GM18868 (cell line): ENCODE data around the gene CYP2E1.
"Not testable (repeated sequence)": the region's sequence is repeated elsewhere in the genome, so short reads cannot be mapped to it uniquely, and the experiment has no call there.

Experiments used
- ATAC-seq: cut with Tn5 transposase; IDR thresholded peaks from one replicate; pipeline ENCODE4 v1.9.1; 2021; ENCODE audit warnings: mild to moderate bottlenecking, moderate library complexity; ENCODE audit not compliant: unreplicated experiment

Gene CYP2E1

DNA sequence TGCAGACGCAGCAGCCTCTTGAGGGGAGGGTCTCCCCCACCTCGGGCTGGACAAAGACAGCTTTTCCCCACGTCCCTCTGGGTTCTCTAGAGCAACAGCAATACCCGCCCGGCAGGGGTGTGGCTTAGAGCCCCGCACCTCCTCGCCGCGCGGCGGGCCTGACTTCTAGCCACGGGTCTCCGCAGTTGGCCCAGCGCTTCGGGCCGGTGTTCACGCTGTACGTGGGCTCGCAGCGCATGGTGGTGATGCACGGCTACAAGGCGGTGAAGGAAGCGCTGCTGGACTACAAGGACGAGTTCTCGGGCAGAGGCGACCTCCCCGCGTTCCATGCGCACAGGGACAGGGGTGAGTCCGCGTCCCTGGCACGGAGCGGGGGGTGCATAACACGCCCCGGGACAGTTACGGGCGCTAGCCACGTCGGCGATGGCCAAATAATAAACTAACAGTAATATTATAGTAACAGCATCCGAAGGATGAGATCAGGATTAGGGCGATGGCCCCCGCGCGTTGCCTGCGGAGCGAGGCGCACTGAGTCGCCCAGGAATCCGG lies 1.2 kb downstream of the CYP2E1 start:
- no peak for ATAC-seq

DNA sequence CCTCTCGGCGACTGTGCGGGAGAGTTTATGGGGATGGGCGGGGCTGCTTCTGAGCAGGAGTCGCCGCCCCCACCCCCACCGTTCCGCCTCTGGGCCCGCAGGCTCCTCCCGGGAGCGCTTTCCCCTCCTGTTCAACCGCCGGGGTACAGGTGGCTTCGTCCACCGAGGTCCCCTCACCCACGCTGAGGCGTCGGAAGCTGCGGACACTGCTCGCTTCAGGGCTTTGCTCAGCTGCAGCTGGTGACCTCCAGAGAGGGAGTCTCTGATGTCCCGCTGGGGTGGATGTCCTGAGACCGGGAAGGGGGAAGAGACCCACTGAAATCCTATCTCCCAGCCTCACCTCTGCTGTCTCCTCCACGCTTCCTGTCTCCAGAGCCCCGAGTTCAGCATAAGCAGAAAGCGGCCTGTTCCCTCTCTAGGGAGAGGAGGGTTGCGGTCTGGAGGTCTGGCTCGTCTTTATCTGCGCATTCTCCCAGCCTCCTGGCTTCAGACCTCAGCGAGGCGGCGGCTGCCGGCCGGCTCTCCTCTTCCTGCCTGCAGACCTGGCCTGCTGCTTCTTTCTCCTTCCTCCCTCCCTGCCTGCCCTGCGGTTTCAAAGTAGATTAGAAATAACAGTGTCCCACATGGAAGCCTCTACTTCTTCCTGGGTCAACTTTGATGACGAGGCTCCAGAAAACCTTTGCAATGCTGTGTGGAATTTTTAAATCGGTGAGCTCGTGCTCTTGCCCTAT lies 1.8 kb downstream of the CYP2E1 start:
- ATAC-seq = no peak

DNA sequence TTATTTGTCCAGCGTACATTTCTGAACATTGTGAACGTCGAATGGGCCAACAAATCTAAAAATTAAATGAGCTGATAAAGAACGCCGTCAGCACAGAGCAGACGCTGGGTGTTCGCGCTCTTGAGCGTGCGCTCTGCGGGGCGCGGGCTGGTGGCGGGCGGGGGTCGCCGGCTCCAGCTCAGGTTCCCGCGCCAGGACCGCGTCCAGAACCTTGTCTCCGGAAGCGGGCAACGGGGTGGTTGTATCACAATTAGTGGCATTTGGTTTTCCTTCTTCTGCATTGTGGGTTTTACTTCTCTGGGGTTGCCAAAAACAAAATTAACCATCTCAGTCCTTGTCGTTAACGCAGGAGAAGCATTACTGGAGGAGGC lies 2.4 kb downstream of the CYP2E1 start:
- ATAC-seq = no peak

DNA sequence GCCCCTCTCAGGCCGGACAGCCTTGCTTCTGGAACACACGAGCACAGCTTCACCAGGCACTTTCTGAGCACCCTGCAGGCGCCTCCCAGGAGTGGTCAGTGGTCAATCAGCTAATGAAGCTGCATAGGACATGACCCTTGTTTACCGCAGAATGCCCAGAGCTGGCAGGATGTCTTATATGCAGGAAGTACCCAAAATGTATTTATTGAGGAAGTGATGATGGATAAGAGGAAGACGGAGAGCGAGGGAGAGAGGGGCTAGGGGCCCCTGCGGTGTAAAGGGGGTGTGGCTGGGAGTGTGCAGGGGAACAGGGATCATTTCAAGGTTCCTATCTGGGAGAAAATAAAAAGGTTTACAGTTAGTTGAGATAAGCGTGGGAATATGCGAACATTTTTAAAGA lies 3.3 kb downstream of the CYP2E1 start:
- ATAC-seq = no peak

DNA sequence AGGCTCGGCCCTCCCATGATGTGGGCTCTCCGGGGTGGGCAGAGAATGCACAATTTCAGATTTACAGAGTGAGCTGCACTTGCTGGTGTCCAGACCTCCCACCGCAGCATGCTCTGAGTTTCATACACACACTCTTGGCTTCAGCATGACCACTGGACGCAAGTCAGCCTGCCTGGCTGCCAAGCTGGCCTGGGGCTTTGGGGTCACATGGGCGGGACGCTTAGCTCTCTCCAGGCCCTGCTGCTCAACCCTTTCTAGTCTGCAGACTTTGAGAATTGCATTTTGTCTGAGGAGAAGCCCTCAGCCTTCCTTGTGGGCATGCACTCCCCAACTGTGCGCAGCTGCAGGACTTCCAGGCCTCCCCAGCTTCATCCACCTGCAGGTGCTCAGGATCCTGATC lies 5.7 kb downstream of the CYP2E1 start:
- ATAC-seq = no peak

DNA sequence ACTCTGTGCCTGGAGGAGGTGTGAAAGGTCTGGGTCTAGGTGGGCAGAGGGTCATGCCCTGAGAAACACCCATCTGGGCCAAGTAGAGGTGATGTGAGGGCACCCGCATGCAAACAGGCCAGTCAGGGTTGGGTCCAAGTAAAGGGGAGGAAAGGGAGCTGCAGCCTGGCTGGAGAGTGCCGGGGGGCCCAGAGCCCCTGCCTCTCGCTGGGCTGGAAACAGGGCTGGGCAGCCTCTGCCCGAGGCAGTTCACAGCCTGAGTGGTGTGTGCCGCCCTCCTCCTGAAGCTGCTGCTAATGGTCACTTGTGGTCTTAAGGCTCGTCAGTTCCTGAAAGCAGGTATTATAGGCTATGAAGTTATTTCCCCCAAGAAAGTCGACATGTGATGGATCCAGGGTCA lies 7.3 kb downstream of the CYP2E1 start:
- no peak for ATAC-seq

DNA sequence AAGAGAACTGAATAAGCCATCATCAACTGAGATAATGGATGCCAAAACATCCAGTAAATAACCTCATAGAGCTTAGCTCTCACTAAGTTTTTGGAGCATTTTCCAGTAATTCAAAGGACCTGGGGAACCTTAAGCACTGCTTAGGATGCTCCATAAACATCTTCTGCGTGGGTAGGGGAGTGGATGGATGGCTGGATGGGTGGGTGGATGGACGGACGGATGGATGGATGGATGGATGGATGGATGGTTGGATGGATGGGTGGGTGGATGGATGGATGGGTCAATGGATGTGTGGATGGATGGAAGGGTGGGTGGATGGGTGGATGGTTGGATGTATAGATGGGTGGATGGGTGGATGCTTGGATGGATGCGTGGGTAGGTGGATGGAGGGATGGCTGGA lies 9.0 kb downstream of the CYP2E1 start:
- ATAC-seq = no peak

DNA sequence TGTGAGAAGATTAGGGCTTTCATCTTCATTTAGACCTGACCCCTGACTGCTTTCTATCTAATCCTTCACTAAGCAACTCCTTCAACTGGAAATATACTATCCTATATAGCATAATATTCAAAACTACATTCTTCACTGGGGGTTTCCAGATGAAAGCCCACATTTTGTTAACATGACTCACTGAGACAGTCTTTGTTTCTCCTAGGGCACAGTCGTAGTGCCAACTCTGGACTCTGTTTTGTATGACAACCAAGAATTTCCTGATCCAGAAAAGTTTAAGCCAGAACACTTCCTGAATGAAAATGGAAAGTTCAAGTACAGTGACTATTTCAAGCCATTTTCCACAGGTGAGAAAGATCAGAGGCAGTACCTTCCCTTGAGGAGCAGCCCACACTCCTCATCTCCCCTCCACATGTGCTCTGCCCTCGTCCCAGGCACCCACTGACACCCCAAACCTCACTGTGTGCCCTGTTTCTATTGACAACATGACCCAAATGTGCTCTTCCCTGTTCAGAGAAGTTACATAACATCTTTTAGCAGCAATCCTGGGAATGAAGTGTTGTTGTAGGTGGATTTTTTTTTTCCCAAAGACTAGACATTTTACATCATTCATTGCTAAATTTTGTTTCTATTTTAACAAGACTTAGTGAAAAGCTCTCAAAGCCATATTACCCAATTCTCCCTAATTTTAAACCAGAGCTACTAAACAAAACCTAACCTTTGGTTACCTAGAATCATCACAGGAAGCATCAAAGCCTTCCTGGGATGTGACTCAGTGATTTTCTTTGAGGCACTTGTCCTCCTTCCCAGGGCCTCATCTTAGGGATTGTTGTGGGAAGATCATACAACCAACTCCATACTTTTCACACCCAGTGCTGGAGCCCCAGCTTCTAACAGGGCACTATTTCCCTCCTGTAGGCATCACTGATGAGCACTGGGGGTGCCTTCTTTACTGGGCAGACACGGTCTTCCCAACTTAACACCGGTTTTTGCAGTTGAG lies 10.7 kb downstream of the CYP2E1 start:
- ATAC-seq = no peak

DNA sequence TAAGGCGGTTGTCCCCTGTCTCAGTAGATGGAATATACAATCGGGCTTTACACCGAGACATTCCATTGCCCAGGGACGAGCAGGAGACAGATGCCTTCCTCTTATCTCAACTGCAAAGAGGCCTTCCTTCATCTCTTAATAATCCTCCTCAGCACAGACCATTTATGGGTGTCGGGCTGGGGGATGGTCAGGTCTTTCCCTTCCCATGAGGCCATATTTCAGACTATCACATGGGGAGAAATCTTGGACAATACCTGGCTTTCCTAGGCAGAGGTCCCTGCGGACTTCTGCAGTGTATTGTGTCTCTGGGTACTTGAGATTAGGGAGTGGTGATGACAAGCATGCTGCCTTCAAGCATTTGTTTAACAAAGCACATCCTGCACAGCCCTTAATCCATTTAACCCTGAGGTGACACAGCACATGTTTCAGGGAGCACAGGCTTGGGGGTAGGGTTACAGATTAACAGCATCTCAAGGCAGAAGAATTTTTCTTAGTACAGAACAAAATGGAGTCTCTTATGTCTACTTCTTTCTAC lies 14.3 kb downstream of the CYP2E1 start:
- ATAC-seq = not testable (repeated sequence)

DNA sequence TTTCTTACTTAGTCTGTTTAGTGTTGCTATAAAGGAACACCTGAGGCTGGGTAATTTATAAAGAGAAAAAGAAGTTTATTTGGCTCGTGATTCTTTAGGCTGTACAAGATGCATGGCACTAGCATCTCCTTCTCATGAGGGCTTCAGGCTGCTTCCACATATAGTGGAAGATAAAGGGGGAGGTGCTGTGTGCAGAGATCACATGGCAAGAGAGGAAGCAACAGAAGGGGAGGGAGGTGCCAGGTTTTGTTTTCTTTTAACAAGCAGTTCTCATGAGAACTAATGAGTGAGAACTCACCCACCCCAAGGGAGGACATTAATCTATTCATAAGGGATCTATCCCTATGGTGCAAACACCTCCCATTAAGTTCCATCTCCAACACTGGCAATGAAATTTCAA lies 17.3 kb downstream of the CYP2E1 start:
- no peak for ATAC-seq

DNA sequence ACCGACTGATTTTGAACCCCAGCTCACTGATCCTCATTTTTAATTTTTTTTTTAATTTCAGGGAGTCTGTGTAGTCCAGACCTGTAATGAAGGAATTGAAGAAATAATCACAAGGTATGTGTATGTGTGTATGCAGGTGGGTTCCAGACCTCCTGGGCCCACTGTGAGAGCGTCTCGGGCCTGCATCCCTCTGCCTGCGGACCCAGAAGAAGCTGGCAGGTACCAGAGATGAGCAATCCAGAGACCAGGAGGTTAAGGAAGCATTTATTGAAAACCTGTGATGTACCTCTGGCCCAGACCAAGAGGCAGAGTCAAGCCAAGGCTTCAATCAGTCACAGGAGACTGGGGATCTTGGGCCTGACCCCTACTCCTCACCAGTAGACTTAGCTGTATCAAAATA lies 27.4 kb downstream of the CYP2E1 start:
- no peak for ATAC-seq

DNA sequence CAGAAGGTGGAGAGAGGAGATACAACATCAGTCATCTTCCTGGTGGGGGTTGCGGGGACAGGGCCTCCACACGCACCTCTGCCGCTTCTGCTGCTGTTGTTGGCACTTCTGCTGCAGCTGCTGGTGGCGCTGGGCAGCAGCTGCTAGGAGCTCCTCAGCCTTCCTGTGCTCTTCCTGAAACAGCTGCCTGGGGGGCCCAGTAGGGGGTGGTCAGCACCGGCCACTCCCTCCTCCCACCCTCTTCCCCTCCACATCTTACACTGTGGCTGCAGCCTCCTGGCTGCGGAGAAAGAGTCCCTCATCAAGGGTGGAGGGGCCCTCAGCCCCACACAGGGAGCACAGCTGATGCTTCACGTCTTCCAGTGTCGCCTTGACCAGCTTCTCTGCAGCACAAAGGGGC lies 28.4 kb downstream of the CYP2E1 start:
- ATAC-seq = no peak

DNA sequence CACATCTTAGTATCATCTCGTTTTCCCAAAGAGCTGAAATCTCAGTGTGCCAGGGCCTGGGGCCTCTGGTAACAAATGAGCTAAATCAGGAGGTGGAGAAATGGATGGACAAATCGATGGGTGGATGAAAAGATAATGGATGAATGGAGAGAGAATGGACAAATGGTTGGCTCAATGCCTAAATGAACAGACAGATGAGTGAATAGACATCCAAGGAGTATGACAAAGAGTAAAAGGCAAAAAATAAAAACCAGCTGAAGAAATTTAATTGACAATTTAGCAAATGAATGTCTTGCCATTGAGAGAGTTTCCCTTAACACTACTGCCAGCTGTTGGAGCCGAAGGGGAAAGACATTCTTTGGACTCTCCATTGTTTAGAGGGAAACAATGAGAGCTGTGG lies 30.2 kb downstream of the CYP2E1 start:
- ATAC-seq = no peak

DNA sequence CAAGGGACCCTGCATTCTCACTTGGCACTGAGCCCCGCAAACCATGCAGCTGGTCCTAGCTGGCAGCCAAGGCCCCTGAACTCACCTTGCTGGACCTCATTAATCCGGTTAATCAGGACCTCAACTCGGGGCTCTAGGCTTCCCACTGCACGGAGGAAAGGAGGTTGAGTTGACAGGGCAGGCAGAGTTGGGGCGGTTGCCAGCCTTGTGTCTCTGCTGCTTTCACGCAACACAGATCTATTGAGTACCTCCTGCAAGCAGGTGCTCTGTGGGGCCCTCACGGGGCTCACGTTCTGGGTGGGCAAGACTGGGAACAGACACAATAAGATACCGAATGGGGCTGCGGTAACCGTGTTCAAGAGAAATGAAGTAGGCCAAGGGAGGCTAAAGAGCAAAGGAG lies 32.1 kb downstream of the CYP2E1 start:
- no peak for ATAC-seq

DNA sequence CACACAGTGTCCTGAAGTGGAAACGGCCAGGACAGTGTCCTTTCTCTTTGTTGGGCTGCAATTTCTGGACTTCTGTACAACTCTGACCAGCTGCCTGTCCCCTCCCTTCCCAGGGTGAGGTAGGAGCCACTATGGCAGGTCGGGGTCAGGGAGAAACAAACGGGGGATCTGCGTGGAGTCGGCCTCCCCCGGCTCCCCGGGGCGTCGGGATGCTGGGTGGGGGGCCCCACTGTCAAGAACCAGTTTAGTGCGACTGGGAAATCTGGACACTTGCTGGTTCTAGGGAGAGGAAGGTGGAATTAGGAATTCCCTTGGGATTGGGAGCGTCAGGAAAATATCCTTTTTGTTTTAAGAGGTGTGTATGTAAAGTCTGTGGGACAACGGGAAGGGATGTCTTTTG lies 37.7 kb downstream of the CYP2E1 start:
- ATAC-seq = no peak

DNA sequence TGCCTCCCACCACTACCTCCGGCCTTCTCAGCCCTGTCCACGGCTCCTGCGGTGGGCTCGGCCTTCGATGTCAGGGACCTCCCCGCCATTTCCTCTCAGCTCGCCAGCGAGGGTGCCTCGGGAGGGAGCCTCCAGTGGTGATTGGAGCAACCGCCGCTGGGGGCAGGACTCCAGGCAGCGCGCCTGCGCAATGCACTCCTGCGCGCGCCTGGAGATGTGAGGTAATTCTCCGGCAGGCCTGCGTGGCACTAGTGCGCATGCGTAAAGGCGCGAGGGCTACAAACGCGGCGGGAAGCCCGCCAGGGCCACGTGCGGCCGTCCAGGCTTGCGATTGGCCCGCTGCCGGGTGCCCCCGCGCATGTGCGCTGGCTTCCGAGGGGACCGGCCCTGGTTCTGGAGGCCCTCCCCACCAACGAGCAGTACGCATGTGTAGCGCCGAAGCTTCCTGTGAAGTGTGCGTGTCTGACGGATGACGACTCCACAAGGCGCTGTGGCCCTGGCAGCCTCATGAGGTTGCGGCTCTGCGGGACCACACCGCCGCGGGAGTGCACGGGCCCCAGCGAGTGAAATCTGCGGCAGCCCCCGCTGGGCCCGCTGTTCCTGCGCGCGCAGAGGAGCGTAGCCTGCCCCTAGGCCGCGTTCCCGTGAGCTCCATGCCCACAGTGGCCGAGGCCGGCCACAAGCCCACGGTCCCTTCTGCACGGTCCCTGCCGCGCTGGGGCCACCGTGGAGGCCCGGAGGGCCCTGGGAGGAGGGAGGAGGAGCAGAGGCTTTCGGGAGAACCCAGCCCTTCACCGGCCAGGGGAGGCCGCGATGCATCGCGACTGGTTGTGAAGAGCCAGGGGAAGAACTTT lies 38.5 kb downstream of the CYP2E1 start, which contains the start of gene SYCE1:
TSS of gene SYCE1 (minus strand) at position 143 of the 854 bp plus-strand sequence. CDS start at position 89, 54 bp downstream.
- no peak for ATAC-seq

DNA sequence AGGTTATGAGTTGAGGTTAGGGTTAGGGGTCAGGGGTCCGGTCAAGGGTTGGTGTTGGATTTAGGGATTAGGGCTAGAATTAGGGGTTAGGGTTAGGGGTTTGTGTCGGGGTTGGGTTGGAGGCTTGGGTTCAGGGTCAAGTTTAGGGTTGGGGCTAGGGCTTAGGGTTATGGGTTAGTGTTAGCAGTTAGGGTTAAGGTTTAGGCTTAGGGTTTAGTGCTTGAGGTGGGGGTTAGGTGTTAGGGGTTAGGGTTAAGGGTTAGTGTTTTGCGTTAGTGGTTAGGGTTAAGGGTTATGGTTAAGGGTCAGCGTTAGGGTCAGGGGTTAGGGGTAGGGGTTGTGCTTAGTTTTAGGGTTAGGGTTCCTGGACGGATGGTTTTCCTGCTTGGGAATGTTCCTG lies 40.0 kb downstream of the CYP2E1 start:
- ATAC-seq = no peak

DNA sequence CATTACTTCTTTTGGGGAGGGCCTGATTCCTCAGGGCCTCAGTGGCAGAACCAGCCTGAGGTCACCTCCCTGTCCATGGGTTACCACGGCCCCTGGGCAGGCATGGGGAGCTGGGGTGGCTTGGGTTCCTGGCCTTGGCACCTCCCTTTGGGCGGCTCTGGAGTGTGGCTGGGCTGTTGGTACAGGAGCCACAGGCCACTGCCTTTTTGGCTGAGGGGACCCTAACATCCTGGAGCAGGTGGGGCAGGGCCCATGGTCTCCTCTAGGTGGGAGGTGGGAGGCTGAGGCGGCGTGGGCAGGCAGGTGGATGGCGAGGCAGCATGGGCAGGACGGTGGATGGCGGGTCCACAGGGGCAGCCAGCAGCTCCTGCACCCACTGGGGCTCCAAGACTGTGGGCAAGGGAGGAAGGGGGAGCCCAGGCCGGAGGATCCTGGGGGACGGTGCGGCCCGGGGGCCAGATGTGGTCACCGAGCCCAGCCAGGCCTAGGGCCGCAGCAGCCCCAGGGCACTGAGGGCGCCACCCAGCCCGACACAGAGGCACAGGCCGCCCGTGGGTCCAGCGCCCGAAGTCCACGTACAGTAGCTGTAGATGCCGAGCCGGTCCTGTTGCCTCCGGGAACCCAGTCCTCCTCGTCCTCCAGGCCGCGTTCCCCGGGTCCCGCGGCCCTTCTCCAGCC lies 40.6 kb downstream of the CYP2E1 start:
- no peak for ATAC-seq

DNA sequence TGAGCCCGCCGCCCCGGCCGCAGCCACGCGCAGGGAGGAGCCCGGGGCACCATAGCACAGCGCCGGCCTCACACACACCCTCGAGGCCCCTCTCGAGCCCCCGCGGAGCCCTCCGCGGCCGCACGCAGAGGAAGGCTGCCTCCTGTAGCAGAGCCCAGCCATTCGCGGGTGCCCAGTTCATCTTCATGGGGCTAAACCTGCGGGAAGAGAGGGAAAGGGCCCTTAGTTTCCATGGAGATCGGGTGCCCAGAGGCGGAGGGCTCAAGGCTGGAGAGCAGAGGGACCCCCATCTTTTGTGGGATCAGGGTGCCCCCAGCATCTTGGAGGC lies 41.1 kb downstream of the CYP2E1 start:
- no peak for ATAC-seq
